Right lung (tissue), 5 donors: ENCODE results near the gene LPAR2. TPM values are rescaled to one million over a fixed set of nuclear protein-coding genes. Genes with fewer than 3 reads are reported as not detected.
A peak's percentile ranks its signal among the peaks of the same experiment; 100 is the strongest.

Experiments
- DNase-seq, 2 donors: peaks; one replicate each; pipeline ENCODE4 v3.0.0-alpha.2; 2013
- polyA plus RNA-seq, 5 donors: library from polyadenylated mRNA; unstranded; fragments of 120-200 nt; gene quantifications; one replicate each; pipeline versions ENCODE4 v1.2.1 to v1.2.3, GENCODE V29; 2013; ENCODE audit warnings: inconsistent platforms in 1 of 5, low replicate concordance in 1 of 5; ENCODE audit not compliant: insufficient read length in 5 of 5, insufficient read depth in 1 of 5

The LPAR2 gene
- polyA plus RNA-seq, 5 donors: 36.2 to 59.3 (median 46.2) TPM

- DNase-seq: no peak
Measured at GRCh38 chr19:19655051-19655594, 27.1 kb upstream of the LPAR2 start.

GRCh38 chr19:19654441-19654840, 26.4 kb upstream of the LPAR2 start:
- no peak for DNase-seq

- DNase-seq: no peak
Measured at GRCh38 chr19:19653597-19654147, 25.7 kb upstream of the LPAR2 start.

- DNase-seq: no peak
Measured at GRCh38 chr19:19652482-19653295, 24.7 kb upstream of the LPAR2 start.

GRCh38 chr19:19651076-19651475, 23.1 kb upstream of the LPAR2 start:
- DNase-seq: no peak

- DNase-seq: no peak
Measured at GRCh38 chr19:19650331-19650730, 22.3 kb upstream of the LPAR2 start.

- no peak for DNase-seq
Measured at GRCh38 chr19:19649580-19649995, 21.6 kb upstream of the LPAR2 start.

GRCh38 chr19:19649155-19649554, 21.1 kb upstream of the LPAR2 start:
- no peak for DNase-seq

GRCh38 chr19:19647037-19647835, 19.2 kb upstream of the LPAR2 start:
- DNase-seq: no peak

- DNase-seq: no peak
Measured at GRCh38 chr19:19645233-19645870, 17.3 kb upstream of the LPAR2 start.

GRCh38 chr19:19644054-19644388, 16.0 kb upstream of the LPAR2 start:
- DNase-seq: no peak

- DNase-seq: peak; percentile 57 to 62
Measured at GRCh38 chr19:19643158-19644053, 15.4 kb upstream of the LPAR2 start, which contains the start of gene GMIP. TSS of gene GMIP (minus strand) at chr19:19643657. CDS start at chr19:19643529, 128 bp downstream.

GRCh38 chr19:19642506-19643157, 14.6 kb upstream of the LPAR2 start:
- DNase-seq: no peak

GRCh38 chr19:19637523-19638251, 9.7 kb upstream of the LPAR2 start:
- no peak for DNase-seq

GRCh38 chr19:19637186-19637522, 9.1 kb upstream of the LPAR2 start:
- no peak for DNase-seq

- no peak for DNase-seq
Measured at GRCh38 chr19:19636573-19637185, 8.7 kb upstream of the LPAR2 start.

GRCh38 chr19:19635313-19635702, 7.3 kb upstream of the LPAR2 start:
- no peak for DNase-seq

- no peak for DNase-seq
Measured at GRCh38 chr19:19634516-19635312, 6.7 kb upstream of the LPAR2 start.
